VCaP (cell line): ENCODE results near the gene TVP23A.

ENCODE experiments used
- H3K27ac ChIP-seq: fragments of 450-650 bp; 2 replicates; pipeline ENCODE4 v1.5.1; 2017
- TF ChIP-seq, protein P1 (sequence below): fragments of 450-650 bp; conservative IDR thresholded peaks from 2 replicates; pipeline ENCODE4 v1.5.1; 2017; ENCODE audit warnings: mild to moderate bottlenecking, moderate library complexity

The TVP23A gene

DNA sequence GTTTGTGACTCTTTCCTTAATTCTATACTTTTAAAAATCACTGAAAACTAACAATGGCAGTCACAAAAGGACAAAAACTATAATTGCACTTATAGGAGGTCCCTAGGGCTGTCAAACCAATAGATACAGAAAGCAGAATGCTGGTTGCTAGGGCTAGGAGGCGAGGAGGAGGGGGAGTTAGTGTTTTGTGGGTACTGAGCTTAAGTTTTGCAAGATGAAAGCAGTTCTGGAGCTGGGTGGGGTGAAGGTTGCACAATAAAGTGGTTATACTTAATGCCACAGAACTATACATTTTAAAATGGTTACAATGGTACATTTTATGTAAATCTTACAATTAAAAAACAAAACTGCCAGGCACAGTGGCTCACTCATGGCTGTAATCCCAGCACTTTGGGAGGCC, 47.7 kb downstream of the TVP23A start:
- H3K27ac ChIP-seq: no peak overlapping the region
- TF ChIP-seq, protein P1, sequence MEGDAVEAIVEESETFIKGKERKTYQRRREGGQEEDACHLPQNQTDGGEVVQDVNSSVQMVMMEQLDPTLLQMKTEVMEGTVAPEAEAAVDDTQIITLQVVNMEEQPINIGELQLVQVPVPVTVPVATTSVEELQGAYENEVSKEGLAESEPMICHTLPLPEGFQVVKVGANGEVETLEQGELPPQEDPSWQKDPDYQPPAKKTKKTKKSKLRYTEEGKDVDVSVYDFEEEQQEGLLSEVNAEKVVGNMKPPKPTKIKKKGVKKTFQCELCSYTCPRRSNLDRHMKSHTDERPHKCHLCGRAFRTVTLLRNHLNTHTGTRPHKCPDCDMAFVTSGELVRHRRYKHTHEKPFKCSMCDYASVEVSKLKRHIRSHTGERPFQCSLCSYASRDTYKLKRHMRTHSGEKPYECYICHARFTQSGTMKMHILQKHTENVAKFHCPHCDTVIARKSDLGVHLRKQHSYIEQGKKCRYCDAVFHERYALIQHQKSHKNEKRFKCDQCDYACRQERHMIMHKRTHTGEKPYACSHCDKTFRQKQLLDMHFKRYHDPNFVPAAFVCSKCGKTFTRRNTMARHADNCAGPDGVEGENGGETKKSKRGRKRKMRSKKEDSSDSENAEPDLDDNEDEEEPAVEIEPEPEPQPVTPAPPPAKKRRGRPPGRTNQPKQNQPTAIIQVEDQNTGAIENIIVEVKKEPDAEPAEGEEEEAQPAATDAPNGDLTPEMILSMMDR: no peak

DNA sequence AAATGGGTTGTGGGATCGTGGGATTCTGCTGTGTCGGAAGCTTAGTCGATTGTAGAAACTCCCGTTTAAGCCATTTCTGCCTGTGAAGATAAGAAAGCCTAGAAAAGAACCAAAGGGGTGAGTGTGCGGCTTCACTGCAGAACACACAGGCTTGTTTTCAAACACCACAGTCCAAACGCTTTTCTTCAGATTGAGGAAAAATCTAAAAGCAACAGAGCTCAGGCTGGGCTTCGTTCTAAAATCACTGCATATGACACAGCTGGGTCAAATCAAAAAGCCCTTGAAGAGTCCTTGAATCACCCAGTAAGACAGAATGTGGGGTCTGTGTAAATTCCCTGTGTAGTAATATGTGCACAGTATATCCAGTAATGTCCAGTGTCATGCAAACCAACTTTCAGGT, 49.2 kb downstream of the TVP23A start:
- H3K27ac ChIP-seq: no peak overlapping the region
- TF ChIP-seq, protein P1: no peak

DNA sequence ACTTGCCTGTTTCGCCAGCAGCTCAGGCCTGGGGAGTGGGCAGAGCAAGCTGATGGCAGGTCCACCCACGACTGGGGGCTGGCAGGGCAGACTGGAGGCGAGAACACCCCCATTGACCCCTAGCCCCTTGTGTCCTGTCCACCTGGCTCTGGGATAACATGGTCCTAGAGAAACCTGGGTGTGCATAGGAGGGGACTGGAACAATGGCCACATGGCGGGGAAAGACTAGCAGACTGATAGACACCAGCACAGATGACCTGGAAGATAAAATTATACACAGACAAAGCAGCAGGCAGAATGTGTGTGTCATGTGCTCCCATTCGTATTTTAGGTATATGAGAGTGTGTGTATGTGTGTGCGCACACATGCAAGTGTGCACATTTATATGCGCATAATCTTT, 51.5 kb downstream of the TVP23A start:
- no peak overlapping the region for H3K27ac ChIP-seq
- TF ChIP-seq, protein P1: no peak

DNA sequence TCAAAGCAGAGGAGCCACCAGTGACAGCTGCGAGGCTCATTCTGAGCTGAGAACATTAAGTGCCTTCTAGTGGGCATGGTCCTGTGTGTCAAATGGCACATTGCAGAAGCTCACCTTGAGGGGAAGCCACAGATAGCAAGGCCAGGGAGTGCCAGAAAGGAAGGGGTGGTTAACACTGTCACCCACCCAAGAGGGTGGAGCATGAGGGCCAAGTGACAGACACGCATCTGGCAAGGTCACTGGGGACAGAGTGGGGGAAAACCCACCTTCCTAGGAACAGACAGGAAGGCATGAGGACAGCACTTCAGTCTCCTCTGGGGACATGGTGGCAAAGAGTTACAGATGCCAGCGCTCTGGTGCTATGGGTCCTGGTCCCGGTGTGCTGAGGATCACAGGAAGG, 52.8 kb downstream of the TVP23A start:
- TF ChIP-seq, protein P1: no peak
- no peak overlapping the region for H3K27ac ChIP-seq

DNA sequence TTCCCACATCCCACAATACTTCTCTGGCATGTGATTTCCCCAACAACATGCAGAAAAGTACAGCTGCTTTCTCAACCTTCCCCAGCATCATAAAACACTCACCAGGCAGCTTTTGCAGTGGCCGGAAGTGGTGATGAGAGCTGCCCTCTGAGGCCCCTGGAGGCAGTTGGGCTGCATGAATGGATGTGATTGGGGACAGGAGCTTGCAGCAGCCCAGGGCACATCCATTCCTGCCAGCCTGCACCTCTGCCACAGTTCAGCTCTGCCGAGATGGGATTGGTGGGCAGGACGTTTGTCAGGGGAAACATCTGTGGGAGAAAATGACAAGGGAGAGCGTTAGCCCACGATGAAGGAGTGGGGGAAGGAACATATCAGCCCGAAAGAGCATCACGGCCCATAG, 55.1 kb downstream of the TVP23A start:
- H3K27ac ChIP-seq: no peak overlapping the region
- TF ChIP-seq, protein P1: no peak

DNA sequence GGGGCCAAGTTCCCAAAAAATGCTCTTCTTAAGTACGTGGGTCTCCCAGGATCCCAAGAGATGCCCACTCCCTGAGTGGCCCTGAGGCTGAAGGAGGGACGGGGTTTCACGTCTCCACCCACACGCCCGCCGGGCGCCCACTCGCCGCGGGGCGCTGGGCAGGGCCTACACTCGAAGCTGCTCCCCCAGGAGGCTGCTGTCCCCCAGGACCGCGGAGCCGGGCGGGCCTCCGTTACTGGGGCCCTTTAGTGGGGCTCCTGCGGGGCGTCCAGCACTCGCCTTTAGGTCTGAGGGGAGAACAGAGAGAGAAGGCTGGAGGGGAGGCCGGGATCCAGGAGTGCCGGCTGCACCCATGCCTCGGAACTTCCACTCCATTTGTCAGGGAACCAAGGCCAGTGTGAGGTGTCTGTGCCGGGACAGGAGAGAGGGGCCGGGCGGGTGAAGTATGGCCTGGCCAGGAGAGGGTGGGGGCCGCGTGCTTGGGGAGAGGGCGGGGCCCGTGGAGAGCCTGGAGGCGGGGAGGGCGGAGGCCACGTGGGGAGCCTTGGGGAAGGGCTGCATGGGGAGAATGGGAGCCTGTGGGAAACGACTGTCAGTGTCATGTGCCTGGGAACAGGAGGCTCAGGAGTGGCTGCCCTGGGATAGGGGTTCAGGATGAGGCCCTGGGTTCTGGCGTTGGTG, 56.1 kb downstream of the TVP23A start:
- no peak overlapping the region for H3K27ac ChIP-seq
- TF ChIP-seq, protein P1: no peak

DNA sequence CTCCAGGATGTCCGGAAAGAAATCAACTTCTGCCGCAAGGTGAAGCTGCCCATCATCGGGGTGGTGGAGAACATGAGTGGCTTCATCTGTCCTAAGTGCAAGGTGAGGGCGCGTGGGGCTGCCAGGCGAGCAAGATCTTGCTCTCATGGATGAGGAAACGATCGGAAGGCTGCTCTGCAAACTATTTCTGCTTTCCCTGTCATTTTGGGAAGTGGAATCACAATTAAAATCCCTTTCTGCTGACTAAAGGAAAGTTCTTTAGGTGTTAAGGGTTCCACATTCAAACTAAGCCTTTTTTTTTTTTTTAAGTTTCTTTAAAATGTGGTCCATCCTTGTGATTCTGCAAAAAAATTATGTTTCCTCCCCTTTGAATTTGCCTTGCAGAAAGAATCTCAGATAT, 57.2 kb downstream of the TVP23A start:
- H3K27ac ChIP-seq: no peak overlapping the region
- TF ChIP-seq, protein P1: no peak
